Panc1 (cell line): ENCODE data around the gene OR8A1. TPM values are rescaled to one million over a fixed set of nuclear protein-coding genes. Genes with fewer than 3 reads are reported as not detected.
A peak's percentile ranks its signal among the peaks of the same experiment; 100 is the strongest.
"Not testable (repeated sequence)": the region's sequence is repeated elsewhere in the genome, so short reads cannot be mapped to it uniquely, and the experiment has no call there.

Source experiments
- ATAC-seq: fragments of 200-7000 bp; cut with Tn5 transposase; 2 replicates; pipeline ENCODE4 v1.9.1; 2020; ENCODE audit warnings: mild to moderate bottlenecking, moderate library complexity
- BruUV-seq: library from RNA; stranded (reverse); fragments of 400-500 nt; replicated peaks from 2 replicates; lab custom pipeline; 2021; lab: Mats Ljungman, UMichigan
- CTCF ChIA-PET: fragments of 300-600 bp; sonication (Branson Sonifier 250); formaldehyde crosslinking; loops from one replicate; lab custom pipeline; 2022; ENCODE audit warnings: antibody characterized with exemption; lab: Charles Lee
- POLR2A ChIA-PET: fragments of 300-600 bp; sonication (Branson Sonifier 250); formaldehyde crosslinking; loops from one replicate; lab custom pipeline; 2022; ENCODE audit warnings: antibody characterized with exemption; lab: Charles Lee
- DNase-seq: peaks from one replicate; pipeline ENCODE4 v3.0.0-alpha.2; 2010; ENCODE audit warnings: low read depth, low spot score
- H3K27ac ChIP-seq: 2 replicates; pipeline ENCODE4 v1.5.1; 2011; ENCODE audit warnings: mild to moderate bottlenecking, low read length, inconsistent platforms
- H3K27me3 ChIP-seq: fragments of 200-500 bp; sonication (Bioruptor generic); 2 replicates; pipeline ENCODE4 v1.6.0; 2014; ENCODE audit warnings: low read length, inconsistent platforms; ENCODE audit not compliant: control insufficient read depth, insufficient read depth
- H3K36me3 ChIP-seq: fragments of 200-500 bp; sonication (Bioruptor generic); 2 replicates; pipeline ENCODE4 v1.5.1; 2014; ENCODE audit warnings: inconsistent platforms, mild to moderate bottlenecking, low read length, moderate library complexity; ENCODE audit not compliant: control insufficient read depth, insufficient read depth
- H3K4me1 ChIP-seq: 2 replicates; pipeline ENCODE4 v1.5.1; 2011; ENCODE audit warnings: inconsistent platforms, mild to moderate bottlenecking, low read length, moderate library complexity; ENCODE audit not compliant: control insufficient read depth, insufficient read depth
- H3K4me3 ChIP-seq, 2 experiments: 2 replicates each; pipeline ENCODE4 v1.5.1; 2011 to 2012; ENCODE audit warnings: low read depth in 2 of 2, low read length in 2 of 2, mild to moderate bottlenecking in 2 of 2, inconsistent platforms in 1 of 2, moderate library complexity in 1 of 2
- H3K9me3 ChIP-seq: fragments of 200-500 bp; sonication (Bioruptor generic); 2 replicates; pipeline ENCODE4 v1.5.1; 2014; ENCODE audit warnings: low read depth, mild to moderate bottlenecking, inconsistent platforms, low read length, moderate library complexity; ENCODE audit not compliant: control insufficient read depth, insufficient read depth
- CTCF ChIP-seq: fragments of 450-650 bp; IDR thresholded peaks from 2 replicates; pipeline ENCODE4 v1.5.1; 2017; ENCODE audit warnings: mild to moderate bottlenecking
- POLR2AphosphoS5 ChIP-seq: IDR thresholded peaks from 2 replicates; pipeline ENCODE4 v1.6.1; 2012; ENCODE audit warnings: mild to moderate bottlenecking, low read depth, low read length, moderate library complexity
- REST ChIP-seq, 2 experiments: IDR thresholded peaks; 2 replicates each; pipeline ENCODE4 v1.6.1; 2011 to 2012; ENCODE audit warnings: low read depth in 2 of 2, control low read depth in 1 of 2, low read length in 1 of 2, mild to moderate bottlenecking in 1 of 2, moderate library complexity in 1 of 2; ENCODE audit not compliant: insufficient read depth in 1 of 2
- SIN3A ChIP-seq: IDR thresholded peaks from 2 replicates; pipeline ENCODE4 v1.6.1; 2012; ENCODE audit warnings: low read depth, mild to moderate bottlenecking, low read length, moderate library complexity, borderline replicate concordance; ENCODE audit not compliant: insufficient read depth
- TCF7L2 ChIP-seq: IDR thresholded peaks from 2 replicates; pipeline ENCODE4 v1.6.1; 2011; ENCODE audit warnings: mild to moderate bottlenecking, low read depth, low read length, inconsistent platforms
- in situ Hi-C: cut with HindIII; loops from 2 replicates; pipeline ENCODE4 v1.10.0; 2016; ENCODE audit warnings: low sequenced_read_pairs, low pct_unique_long_range_greater_than_20kb
- intact Hi-C: fragments of 100-400 bp; cut with micrococcal nuclease; formaldehyde crosslinking; loops from one replicate; pipeline ENCODE4 v1.10.0; 2022; ENCODE audit not compliant: unreplicated experiment
- total RNA-seq: library from RNA; stranded (reverse); gene quantifications from one replicate; pipeline ENCODE4 v1.2.1, GENCODE V29; 2021; ENCODE audit not compliant: unreplicated experiment

The OR8A1 gene
- total RNA-seq, 1 experiment from 2014 or later, result not detected

- ChIA-PET POLR2A (no interaction called here), CTCF (no interaction called here)
- Histone ChIP-seq H3K9me3 (no peaks in the 10 kb centered on the region), H3K27ac (no peak overlapping the region), H3K4me3 (no peak overlapping the region), H3K27me3 (peaks cover 13% of the 10 kb centered on the region), H3K4me1 (no peaks in the 10 kb centered on the region), H3K36me3 (no peaks in the 10 kb centered on the region)
- intact Hi-C loops, result no loop called here
- no TSS peak for BruUV-seq
- ATAC-seq, result no peak
- in situ Hi-C loops, result no loop called here
- TF ChIP-seq SIN3A, result no peak
- DNase-seq, result no peak
Measured at GRCh38 chr11:124597626-124598025, 27.8 kb downstream of the OR8A1 start.

- no peaks in the 10 kb centered on the region for H3K36me3 ChIP-seq
- in situ Hi-C loops, result no loop called here
- no peak overlapping the region for H3K27ac ChIP-seq
- H3K9me3 ChIP-seq, result no peaks in the 10 kb centered on the region
- ChIA-PET POLR2A (no interaction called here), CTCF (no interaction called here)
- DNase-seq (no peak), ATAC-seq (no peak)
- TF ChIP-seq TCF7L2 (no peak), CTCF (no peak), SIN3A (no peak)
- intact Hi-C loops, result no loop called here
- H3K27me3 ChIP-seq, result peaks cover 7% of the 10 kb centered on the region
- no peaks in the 10 kb centered on the region for H3K4me1 ChIP-seq
- no peak overlapping the region for H3K4me3 ChIP-seq
- no TSS peak for BruUV-seq
Measured at GRCh38 chr11:124600621-124601320, 31.0 kb downstream of the OR8A1 start.

GRCh38 chr11:124602193-124602592 lies 32.4 kb downstream of the OR8A1 start:
- ATAC-seq, result peak; percentile 68; the same call in 1 of the 2 replicates
- H3K4me3 ChIP-seq, result no peak overlapping the region
- H3K27ac ChIP-seq, result no peak overlapping the region
- H3K4me1 ChIP-seq, result no peaks in the 10 kb centered on the region
- ChIA-PET CTCF (no interaction called here), POLR2A (no interaction called here)
- intact Hi-C loops, result no loop called here
- TF ChIP-seq REST (IDR thresholded peaks at IDR 0.05; ENCODE audit: insufficient read depth in 1 of 2, low read depth in 2 of 2, low read length in 1 of 2) (no peak), CTCF (no peak), SIN3A (no peak), TCF7L2 (no peak), POLR2AphosphoS5 (no peak)
- H3K27me3 ChIP-seq, result peaks cover under 1% of the 10 kb centered on the region
- DNase-seq, result peak; percentile 71
- BruUV-seq, result no TSS peak
- H3K36me3 ChIP-seq, result no peaks in the 10 kb centered on the region
- in situ Hi-C loops, result no loop called here
- H3K9me3 ChIP-seq, result no peaks in the 10 kb centered on the region

GRCh38 chr11:124602723-124603122 lies 32.9 kb downstream of the OR8A1 start:
- H3K4me3 ChIP-seq, in situ Hi-C loops, DNase-seq, ATAC-seq, H3K27ac ChIP-seq, CTCF ChIA-PET, H3K36me3 ChIP-seq, H3K9me3 ChIP-seq, H3K4me1 ChIP-seq, H3K27me3 ChIP-seq, POLR2A ChIA-PET, BruUV-seq, intact Hi-C loops: not testable (repeated sequence)
